Fibroblast of lung (primary cell): ENCODE results near the gene TSPAN5. TPM values are rescaled to one million over a fixed set of nuclear protein-coding genes. Genes with fewer than 3 reads are reported as not detected.

Experiments
- DNase-seq, 2 donors: peaks; one replicate each; pipeline versions ENCODE4 v3.0.0 to v3.0.0-alpha.2; 2010; ENCODE audit warnings: low read depth in 2 of 2
- H2AFZ ChIP-seq: 2 replicates; pipeline ENCODE4 v1.5.1; 2012; ENCODE audit warnings: low read length, control low read depth, inconsistent platforms
- H3K27ac ChIP-seq: 2 replicates; pipeline ENCODE4 v1.5.1; 2011; ENCODE audit warnings: low read length, control low read depth; ENCODE audit not compliant: insufficient read depth
- H3K27me3 ChIP-seq: 2 replicates; pipeline ENCODE4 v1.5.1; 2011; ENCODE audit warnings: mild to moderate bottlenecking, low read length; ENCODE audit not compliant: control insufficient read depth, insufficient read depth
- H3K36me3 ChIP-seq: 2 replicates; pipeline ENCODE4 v1.5.1; 2011; ENCODE audit warnings: low read length; ENCODE audit not compliant: control insufficient read depth, insufficient read depth
- H3K4me1 ChIP-seq: 2 replicates; pipeline ENCODE4 v1.5.1; 2011; ENCODE audit warnings: low read length; ENCODE audit not compliant: control insufficient read depth, insufficient read depth; ENCODE audit errors: extremely low read depth
- H3K4me2 ChIP-seq: 2 replicates; pipeline ENCODE4 v1.5.1; 2011; ENCODE audit warnings: low read length, control low read depth; ENCODE audit not compliant: insufficient read depth; ENCODE audit errors: extremely low read depth
- H3K4me3 ChIP-seq, 4 experiments: fragments of 200-600 bp in 1 of 4; sonication (generic) in 1 of 4; replicated peaks in 1 of 4; 2 replicates each; pipeline ENCODE4 v1.5.1; 2011 to 2016; ENCODE audit warnings: low read length in 4 of 4, low read depth in 3 of 4, mild to moderate bottlenecking in 3 of 4, control low read depth in 2 of 4, inconsistent platforms in 1 of 4, mixed read lengths in 1 of 4; ENCODE audit not compliant: insufficient read depth in 1 of 4; ENCODE audit errors: control extremely low read depth in 1 of 4
- H3K79me2 ChIP-seq: 2 replicates; pipeline ENCODE4 v1.5.1; 2012; ENCODE audit warnings: mild to moderate bottlenecking, low read length, inconsistent platforms; ENCODE audit not compliant: control insufficient read depth, insufficient read depth
- H3K9ac ChIP-seq: 2 replicates; pipeline ENCODE4 v1.5.1; 2011; ENCODE audit warnings: mild to moderate bottlenecking, low read length, control low read depth; ENCODE audit not compliant: insufficient read depth
- H3K9me3 ChIP-seq: 2 replicates; pipeline ENCODE4 v1.5.1; 2012; ENCODE audit warnings: low read depth, low read length; ENCODE audit not compliant: control insufficient read depth, insufficient read depth
- H4K20me1 ChIP-seq: 2 replicates; pipeline ENCODE4 v1.5.1; 2011; ENCODE audit warnings: low read length; ENCODE audit not compliant: control insufficient read depth, insufficient read depth; ENCODE audit errors: extremely low read depth
- EZH2 ChIP-seq: IDR thresholded peaks from 2 replicates; pipeline ENCODE4 v1.5.1; 2012; ENCODE audit warnings: low read length, control low read depth, mild to moderate bottlenecking; ENCODE audit errors: missing control alignments
- polyA plus RNA-seq, 2 donors: library from polyadenylated mRNA; depleted of rRNA in 1 of 2; stranded (reverse) in 1 of 2; unstranded in 1 of 2; fragments of >200 nt; gene quantifications; 2 replicates each; pipeline ENCODE4 v1.2.1, GENCODE V29; 2011 to 2012; ENCODE audit warnings: missing spikeins in 1 of 2
- total RNA-seq: library from RNA; depleted of rRNA; stranded (reverse); fragments of >200 nt; gene quantifications from 2 replicates; pipeline ENCODE4 v1.2.1, GENCODE V29; 2014
- TF ChIP-seq, protein P1 (sequence below), 2 donors: IDR thresholded peaks in 1 of 2; conservative IDR thresholded peaks in 1 of 2; 1 replicate in 1 of 2; 2 replicates in 1 of 2; pipeline ENCODE4 v1.5.1; 2011 to 2012; ENCODE audit warnings: low read length in 2 of 2, control low read depth in 1 of 2, inconsistent platforms in 1 of 2, low read depth in 1 of 2, mild to moderate bottlenecking in 1 of 2

Gene TSPAN5
- total and polyA plus RNA-seq, 2 donors (not counting 1 experiment from before 2014, with no cell fraction given), result 109 to 129 TPM

DNA sequence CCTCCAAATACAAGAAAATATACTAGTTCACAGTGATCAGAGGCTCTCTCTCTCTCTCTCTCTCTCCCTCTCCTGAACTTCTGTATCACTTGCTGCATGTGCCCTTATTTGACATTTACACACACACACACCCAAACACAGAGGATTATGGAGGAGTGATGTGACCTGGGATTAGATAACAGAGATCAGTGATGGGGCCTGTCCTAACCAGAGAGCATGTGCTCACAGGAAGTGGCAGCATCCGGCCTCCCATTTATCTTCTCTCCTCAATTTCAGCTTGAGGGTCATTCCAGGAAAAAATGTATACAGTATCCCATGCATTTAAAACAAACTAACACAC lies 143.0 kb downstream of the TSPAN5 start:
- Histone ChIP-seq H3K4me2 (no peak overlapping the region), H4K20me1 (no peaks in the 10 kb centered on the region), H3K27ac (no peak overlapping the region), H3K4me1 (peaks cover 34% of the 10 kb centered on the region), H3K9me3 (no peaks in the 10 kb centered on the region), H3K27me3 (no peaks in the 10 kb centered on the region), H2AFZ (no peak overlapping the region), H3K4me3 (no peak overlapping the region), H3K9ac (no peak overlapping the region), H3K79me2 (peaks cover 50% of the 10 kb centered on the region), H3K36me3 (no peaks in the 10 kb centered on the region)
- TF ChIP-seq EZH2, result no peak
- TF ChIP-seq, protein P1, sequence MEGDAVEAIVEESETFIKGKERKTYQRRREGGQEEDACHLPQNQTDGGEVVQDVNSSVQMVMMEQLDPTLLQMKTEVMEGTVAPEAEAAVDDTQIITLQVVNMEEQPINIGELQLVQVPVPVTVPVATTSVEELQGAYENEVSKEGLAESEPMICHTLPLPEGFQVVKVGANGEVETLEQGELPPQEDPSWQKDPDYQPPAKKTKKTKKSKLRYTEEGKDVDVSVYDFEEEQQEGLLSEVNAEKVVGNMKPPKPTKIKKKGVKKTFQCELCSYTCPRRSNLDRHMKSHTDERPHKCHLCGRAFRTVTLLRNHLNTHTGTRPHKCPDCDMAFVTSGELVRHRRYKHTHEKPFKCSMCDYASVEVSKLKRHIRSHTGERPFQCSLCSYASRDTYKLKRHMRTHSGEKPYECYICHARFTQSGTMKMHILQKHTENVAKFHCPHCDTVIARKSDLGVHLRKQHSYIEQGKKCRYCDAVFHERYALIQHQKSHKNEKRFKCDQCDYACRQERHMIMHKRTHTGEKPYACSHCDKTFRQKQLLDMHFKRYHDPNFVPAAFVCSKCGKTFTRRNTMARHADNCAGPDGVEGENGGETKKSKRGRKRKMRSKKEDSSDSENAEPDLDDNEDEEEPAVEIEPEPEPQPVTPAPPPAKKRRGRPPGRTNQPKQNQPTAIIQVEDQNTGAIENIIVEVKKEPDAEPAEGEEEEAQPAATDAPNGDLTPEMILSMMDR (conservative IDR thresholded peaks at IDR 0.05 in 1 of 2, IDR thresholded peaks at IDR 0.05 in 1 of 2; ENCODE audit: low read depth in 1 of 2, low read length in 2 of 2), result no peak
- no peak for DNase-seq

DNA sequence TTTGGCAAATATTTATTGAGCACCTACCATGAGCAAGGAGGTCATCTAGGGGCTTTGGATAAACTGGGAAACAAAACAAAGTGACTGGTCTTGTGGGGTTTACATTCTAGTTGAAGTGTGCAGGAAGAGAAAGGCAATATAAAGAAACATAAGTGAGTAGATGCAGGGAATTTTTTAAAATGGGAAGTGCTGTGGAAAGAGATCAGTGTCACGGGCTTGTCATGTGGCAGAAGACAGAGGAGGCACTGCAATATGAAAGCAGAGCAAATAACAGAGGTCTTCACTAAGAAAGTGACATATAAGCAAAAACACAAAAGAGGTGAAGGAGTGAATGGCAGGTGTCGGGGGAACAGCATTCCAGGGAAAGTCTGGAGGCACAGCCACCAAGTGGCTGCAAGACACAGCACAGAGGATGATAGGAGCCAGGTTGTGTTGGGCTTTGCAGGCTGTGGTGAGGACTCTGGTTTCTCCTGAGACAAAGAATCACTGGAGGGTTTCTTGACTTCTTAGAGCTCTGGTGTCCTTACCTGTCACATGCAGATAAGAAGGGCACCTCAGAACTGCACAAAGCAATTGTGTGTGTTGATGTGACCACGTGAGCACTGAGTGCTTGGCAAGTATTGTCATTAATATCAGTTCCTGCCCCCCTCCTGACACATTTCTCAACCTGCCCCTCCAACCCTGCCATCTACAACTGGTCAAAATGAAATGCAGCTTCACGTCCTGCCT lies 143.5 kb downstream of the TSPAN5 start:
- H3K4me3 ChIP-seq, result no peak overlapping the region
- H3K36me3 ChIP-seq, result no peaks in the 10 kb centered on the region
- TF ChIP-seq, protein P1 (conservative IDR thresholded peaks at IDR 0.05 in 1 of 2, IDR thresholded peaks at IDR 0.05 in 1 of 2; ENCODE audit: low read depth in 1 of 2, low read length in 2 of 2), result no peak
- no peak for TF ChIP-seq EZH2
- no peaks in the 10 kb centered on the region for H4K20me1 ChIP-seq
- H3K4me1 ChIP-seq, result peaks cover 35% of the 10 kb centered on the region
- H3K9me3 ChIP-seq, result no peaks in the 10 kb centered on the region
- H2AFZ ChIP-seq, result no peak overlapping the region
- H3K79me2 ChIP-seq, result peaks cover 49% of the 10 kb centered on the region
- no peak overlapping the region for H3K9ac ChIP-seq
- no peak overlapping the region for H3K4me2 ChIP-seq
- no peaks in the 10 kb centered on the region for H3K27me3 ChIP-seq
- no peak overlapping the region for H3K27ac ChIP-seq
- no peak for DNase-seq

DNA sequence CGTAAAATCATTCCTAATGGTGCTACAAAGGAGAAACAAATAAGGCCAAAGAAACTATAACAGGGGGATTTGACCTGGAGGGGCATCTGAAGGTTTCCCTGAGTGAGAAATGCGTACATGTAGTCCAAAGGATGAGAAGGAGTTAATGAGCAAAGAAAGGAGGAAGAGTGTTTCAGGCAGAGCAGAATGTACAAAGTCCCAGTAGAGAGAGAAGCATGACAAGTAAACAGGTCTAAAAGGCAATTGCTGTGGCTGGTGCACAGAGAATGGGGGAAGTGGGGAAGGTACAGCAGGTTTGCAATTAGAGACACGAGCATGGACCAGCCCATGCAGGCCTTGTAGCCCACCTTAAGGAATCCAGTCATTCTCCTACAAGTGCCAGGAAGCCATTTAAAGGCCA lies 145.5 kb downstream of the TSPAN5 start:
- Histone ChIP-seq H3K27me3 (no peaks in the 10 kb centered on the region), H3K4me1 (peaks cover 26% of the 10 kb centered on the region), H3K4me2 (no peak overlapping the region), H4K20me1 (no peaks in the 10 kb centered on the region), H3K27ac (no peak overlapping the region), H3K9me3 (no peaks in the 10 kb centered on the region), H3K79me2 (peaks cover 52% of the 10 kb centered on the region), H2AFZ (no peak overlapping the region), H3K9ac (no peak overlapping the region), H3K36me3 (no peaks in the 10 kb centered on the region), H3K4me3 (no peak overlapping the region)
- TF ChIP-seq, protein P1 (conservative IDR thresholded peaks at IDR 0.05 in 1 of 2, IDR thresholded peaks at IDR 0.05 in 1 of 2; ENCODE audit: low read depth in 1 of 2, low read length in 2 of 2), result no peak
- no peak for TF ChIP-seq EZH2
- no peak for DNase-seq
